ENCODE measurements around the gene OR2C3. TPM values are rescaled to one million over a fixed set of nuclear protein-coding genes. Genes with fewer than 3 reads are reported as not detected.

OR2C3 gene
- total RNA-seq = not detected

- TF ChIP-seq CTCF (IDR thresholded peaks at IDR 0.05) = no peak
- H3K9me3 ChIP-seq = no peaks in the 10 kb centered on the region
- DNase-seq (ENCODE audit: low spot score) = no peak
- no peak within 1 kb of the TSS for H3K4me3 ChIP-seq
- H3K27ac ChIP-seq = no peak within 1 kb of the TSS
- H3K36me3 ChIP-seq = no peaks in the 10 kb centered on the region
- no peaks in the 10 kb centered on the region for H3K4me1 ChIP-seq (ENCODE audit: control insufficient read depth in 1 of 2, low read depth in 2 of 2)
- no peaks in the 10 kb centered on the region for H3K27me3 ChIP-seq (replicated peaks; ENCODE audit: insufficient read depth)
- no peak for ATAC-seq (ENCODE audit: insufficient number of reproducible peaks, low FRiP score, low read depth)
Measured at GRCh38 chr1:247536340-247536739, at the start of gene OR2C3. OR2C3 (minus strand) TSS chr1:247536440; CDS start chr1:247532511, 3,929 bp downstream.

GRCh38 chr1:247578946-247579460 lies 42.8 kb upstream of the OR2C3 start:
- Histone ChIP-seq H3K36me3 (no peaks in the 10 kb centered on the region), H3K27ac (no peak overlapping the region), H3K27me3 (replicated peaks; ENCODE audit: insufficient read depth) (no peaks in the 10 kb centered on the region), H3K4me1 (ENCODE audit: control insufficient read depth in 1 of 2, low read depth in 2 of 2) (no peaks in the 10 kb centered on the region), H3K9me3 (no peaks in the 10 kb centered on the region), H3K4me3 (no peak overlapping the region)
- TF ChIP-seq CTCF (IDR thresholded peaks at IDR 0.05) = no peak
- ATAC-seq (ENCODE audit: insufficient number of reproducible peaks, low FRiP score, low read depth) (no peak), DNase-seq (ENCODE audit: low spot score) (no peak)

GRCh38 chr1:247576514-247576913 lies 40.3 kb upstream of the OR2C3 start:
- H3K27me3 ChIP-seq (replicated peaks; ENCODE audit: insufficient read depth) = no peaks in the 10 kb centered on the region
- H3K4me1 ChIP-seq (ENCODE audit: control insufficient read depth in 1 of 2, low read depth in 2 of 2) = no peaks in the 10 kb centered on the region
- no peaks in the 10 kb centered on the region for H3K9me3 ChIP-seq
- no peak overlapping the region for H3K27ac ChIP-seq
- no peak overlapping the region for H3K4me3 ChIP-seq
- H3K36me3 ChIP-seq = no peaks in the 10 kb centered on the region
- DNase-seq (ENCODE audit: low spot score) (no peak), ATAC-seq (ENCODE audit: insufficient number of reproducible peaks, low FRiP score, low read depth) (no peak)
- TF ChIP-seq CTCF (IDR thresholded peaks at IDR 0.05) = no peak

GRCh38 chr1:247574664-247575063 lies 38.4 kb upstream of the OR2C3 start:
- no peak overlapping the region for H3K27ac ChIP-seq
- DNase-seq (ENCODE audit: low spot score) (no peak), ATAC-seq (ENCODE audit: insufficient number of reproducible peaks, low FRiP score, low read depth) (no peak)
- no peak for TF ChIP-seq CTCF (IDR thresholded peaks at IDR 0.05)
- H3K4me1 ChIP-seq (ENCODE audit: control insufficient read depth in 1 of 2, low read depth in 2 of 2) = no peaks in the 10 kb centered on the region
- H3K4me3 ChIP-seq = no peak overlapping the region
- no peaks in the 10 kb centered on the region for H3K9me3 ChIP-seq
- no peaks in the 10 kb centered on the region for H3K36me3 ChIP-seq
- no peaks in the 10 kb centered on the region for H3K27me3 ChIP-seq (replicated peaks; ENCODE audit: insufficient read depth)

- TF ChIP-seq CTCF (IDR thresholded peaks at IDR 0.05) = no peak
- no peaks in the 10 kb centered on the region for H3K36me3 ChIP-seq
- H3K4me1 ChIP-seq (ENCODE audit: control insufficient read depth in 1 of 2, low read depth in 2 of 2) = no peaks in the 10 kb centered on the region
- no peak overlapping the region for H3K4me3 ChIP-seq
- no peak overlapping the region for H3K27ac ChIP-seq
- DNase-seq (ENCODE audit: low spot score) (no peak), ATAC-seq (ENCODE audit: insufficient number of reproducible peaks, low FRiP score, low read depth) (no peak)
- no peaks in the 10 kb centered on the region for H3K9me3 ChIP-seq
- no peaks in the 10 kb centered on the region for H3K27me3 ChIP-seq (replicated peaks; ENCODE audit: insufficient read depth)
Measured at GRCh38 chr1:247574236-247574635, 38.0 kb upstream of the OR2C3 start.

Data from thoracic aorta (tissue), 2 donors.